Superior temporal gyrus (tissue), 1 donor: ENCODE results near the gene HAAO.

Experiments used
- DNase-seq: peaks from one replicate; pipeline ENCODE4 v3.0.0-alpha.2; 2016; ENCODE audit errors: extremely low spot score

Gene HAAO

GRCh38 chr2:42768706-42769256 lies 23.6 kb downstream of the HAAO start:
- no peak for DNase-seq

GRCh38 chr2:42767899-42768705 lies 24.3 kb downstream of the HAAO start:
- DNase-seq = no peak

- no peak for DNase-seq
Measured at GRCh38 chr2:42767080-42767898, 25.1 kb downstream of the HAAO start.

GRCh38 chr2:42765686-42766085 lies 26.7 kb downstream of the HAAO start:
- no peak for DNase-seq

GRCh38 chr2:42764901-42765300 lies 27.5 kb downstream of the HAAO start:
- DNase-seq = no peak

- no peak for DNase-seq
Measured at GRCh38 chr2:42764096-42764495, 28.3 kb downstream of the HAAO start, which contains the start of gene OXER1. OXER1 (minus strand) TSS chr2:42764135; CDS start chr2:42764062, 73 bp downstream.

- DNase-seq = no peak
Measured at GRCh38 chr2:42762823-42763804, 29.3 kb downstream of the HAAO start.

- no peak for DNase-seq
Measured at GRCh38 chr2:42762155-42762554, 30.2 kb downstream of the HAAO start.

- DNase-seq = no peak
Measured at GRCh38 chr2:42761554-42761953, 30.8 kb downstream of the HAAO start.

- DNase-seq = no peak
Measured at GRCh38 chr2:42758751-42759150, 33.6 kb downstream of the HAAO start.

GRCh38 chr2:42757981-42758740 lies 34.2 kb downstream of the HAAO start:
- DNase-seq = no peak

GRCh38 chr2:42756966-42757513 lies 35.3 kb downstream of the HAAO start:
- no peak for DNase-seq

GRCh38 chr2:42756150-42756775 lies 36.1 kb downstream of the HAAO start:
- DNase-seq = no peak

- DNase-seq = peak; percentile 46
Measured at GRCh38 chr2:42755191-42755880, 37.0 kb downstream of the HAAO start.

GRCh38 chr2:42754776-42755140 lies 37.6 kb downstream of the HAAO start:
- DNase-seq = no peak

GRCh38 chr2:42754021-42754775 lies 38.2 kb downstream of the HAAO start:
- DNase-seq = peak; percentile 60

- DNase-seq = no peak
Measured at GRCh38 chr2:42752816-42753813, 39.3 kb downstream of the HAAO start.
